HG02938 (cell line): ENCODE data around the gene SCIN.

Source experiments
- ATAC-seq: cut with Tn5 transposase; IDR thresholded peaks from one replicate; pipeline ENCODE4 v1.9.1; 2021; ENCODE audit warnings: mild to moderate bottlenecking, moderate library complexity; ENCODE audit not compliant: unreplicated experiment

SCIN gene

DNA sequence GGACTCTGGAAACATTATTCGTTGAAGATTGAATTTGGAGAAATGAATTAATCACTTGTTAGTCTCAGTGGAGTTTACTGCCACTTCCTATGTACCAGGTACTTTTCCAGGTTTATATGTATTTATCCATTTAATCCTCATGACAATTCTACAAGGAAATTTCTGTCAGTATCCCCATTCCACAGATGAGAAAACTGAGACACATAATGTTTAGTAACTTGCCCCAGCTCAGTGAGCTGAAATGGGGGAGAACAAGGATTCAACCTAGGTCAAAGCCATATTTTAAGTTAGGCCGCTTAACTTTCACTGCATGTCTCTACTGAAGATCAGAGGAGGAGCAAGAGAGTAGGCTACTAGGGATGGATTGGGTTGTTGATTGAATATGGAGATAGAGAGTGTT lies 4.6 kb upstream of the SCIN start:
- ATAC-seq = no peak

GRCh38 chr7:12567015-12567414 lies 3.5 kb upstream of the SCIN start:
- ATAC-seq = peak; percentile 94

DNA sequence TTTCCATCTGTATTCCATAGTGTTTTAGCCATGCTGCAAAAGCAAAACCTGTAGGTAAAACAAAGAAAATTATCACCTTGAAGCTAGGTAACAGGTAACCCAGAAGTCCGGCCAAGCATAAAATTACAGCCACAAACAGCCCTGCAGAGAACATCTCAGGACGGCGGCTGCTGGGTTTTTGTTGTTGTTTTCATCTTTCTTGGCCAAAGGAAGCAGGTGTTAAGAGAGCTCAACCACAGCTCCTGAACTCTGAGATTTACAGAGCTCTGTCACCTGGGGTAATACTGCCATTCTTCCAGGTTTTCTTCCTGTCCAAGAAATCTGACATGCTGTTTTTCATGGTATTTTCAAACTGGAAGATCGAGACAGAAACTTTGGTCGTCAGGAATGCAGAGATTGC lies 847 bp upstream of the SCIN start:
- peak; percentile 36 for ATAC-seq

DNA sequence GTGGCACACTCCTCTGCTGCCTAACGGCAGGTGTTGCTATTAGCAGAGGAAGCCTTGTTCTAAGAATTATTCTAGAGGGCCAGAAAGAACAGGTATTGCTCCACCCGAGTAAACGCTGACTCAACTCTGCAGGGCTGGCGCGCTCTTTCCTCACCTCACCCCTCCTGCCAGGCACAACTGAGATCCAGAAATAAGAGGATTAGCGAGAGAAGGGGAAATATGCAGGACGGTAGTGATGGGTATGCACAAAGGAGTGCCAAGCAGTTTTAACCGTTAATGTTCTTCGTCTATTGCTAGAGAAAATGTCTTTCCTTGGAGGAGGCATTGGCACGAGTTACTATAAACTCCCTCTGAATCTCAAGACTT lies 369 bp upstream of the SCIN start:
- ATAC-seq = no peak

DNA sequence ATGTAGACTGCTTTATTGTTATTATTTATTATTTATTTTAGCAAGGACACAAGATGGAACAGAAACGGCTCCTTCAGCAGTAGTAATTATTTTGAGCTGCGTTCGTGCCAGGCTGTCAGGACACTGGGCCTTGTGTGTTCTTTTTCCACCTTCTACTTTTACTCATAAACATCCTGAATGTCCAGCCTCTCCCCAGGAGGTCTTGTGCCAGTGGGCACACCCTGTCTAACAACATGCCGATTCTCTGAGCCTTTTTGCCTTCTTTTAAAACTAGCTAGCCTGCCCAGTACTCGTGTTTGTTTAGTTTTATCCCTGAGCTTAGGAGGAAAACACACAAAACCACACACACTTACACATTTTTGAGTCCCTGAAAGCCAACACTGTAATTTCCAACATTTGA lies 1.2 kb downstream of the SCIN start:
- ATAC-seq = no peak

GRCh38 chr7:12572941-12573575 lies 2.5 kb downstream of the SCIN start:
- ATAC-seq = no peak

- ATAC-seq = no peak
These were observed 3.4 kb downstream of the SCIN start for GRCh38 chr7:12573885-12574284.

DNA sequence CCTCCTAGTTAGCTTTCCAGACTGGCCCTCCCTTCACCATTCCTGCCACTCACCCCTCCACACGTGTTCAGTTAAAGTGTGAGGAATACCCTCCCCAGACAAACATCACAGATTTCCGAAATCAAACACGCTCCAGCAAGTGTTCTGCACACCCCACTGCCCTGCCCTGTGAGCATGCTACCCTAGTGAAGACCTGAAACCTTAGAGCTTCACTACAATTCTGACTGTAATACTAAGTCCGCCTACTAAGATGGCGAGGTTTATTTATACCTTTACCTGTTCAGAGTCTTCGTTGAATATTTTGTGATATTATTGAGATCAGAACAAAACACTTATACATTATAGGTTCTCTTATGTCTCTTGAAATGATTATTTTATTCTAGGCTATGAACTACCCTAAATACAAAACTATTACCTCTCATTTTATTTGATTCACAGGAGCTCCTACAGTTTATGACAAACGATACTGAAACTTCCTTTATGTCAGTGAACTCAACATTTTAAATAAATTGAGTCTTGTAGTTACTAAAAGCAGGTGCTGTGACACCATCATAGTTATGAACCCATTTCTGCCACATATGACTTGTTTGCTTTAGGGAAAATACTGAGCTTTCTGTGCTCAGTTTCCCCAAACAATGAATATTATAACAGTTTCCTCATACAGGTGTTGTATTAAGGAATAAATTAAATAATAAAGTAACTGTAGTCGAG lies 8.6 kb downstream of the SCIN start:
- ATAC-seq = no peak

- no peak for ATAC-seq
These were observed 11.4 kb downstream of the SCIN start for GRCh38 chr7:12581897-12582296.

- no peak for ATAC-seq
These were observed 11.8 kb downstream of the SCIN start for GRCh38 chr7:12582362-12582761.

GRCh38 chr7:12583176-12583575 lies 12.7 kb downstream of the SCIN start:
- no peak for ATAC-seq

DNA sequence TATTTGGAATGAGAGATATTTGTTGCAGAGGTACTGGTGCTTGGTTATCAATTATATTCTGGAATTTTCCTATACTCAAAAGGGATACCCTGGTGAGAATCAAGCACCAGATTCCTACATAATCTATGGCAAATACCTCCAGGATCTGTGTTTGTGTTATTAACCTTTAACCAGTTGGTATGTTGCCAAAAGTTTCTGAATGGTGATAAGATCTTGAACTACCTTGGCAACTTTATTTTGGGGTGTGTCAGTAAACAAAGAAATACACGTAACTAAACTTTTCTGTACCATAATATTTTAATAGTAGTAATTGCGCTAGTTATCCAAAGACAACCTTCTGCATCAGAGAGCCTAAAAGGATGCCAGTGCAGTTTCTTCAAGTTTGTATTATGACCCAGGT lies 13.4 kb downstream of the SCIN start:
- no peak for ATAC-seq

GRCh38 chr7:12584930-12585329 lies 14.4 kb downstream of the SCIN start:
- peak; percentile 100 for ATAC-seq

DNA sequence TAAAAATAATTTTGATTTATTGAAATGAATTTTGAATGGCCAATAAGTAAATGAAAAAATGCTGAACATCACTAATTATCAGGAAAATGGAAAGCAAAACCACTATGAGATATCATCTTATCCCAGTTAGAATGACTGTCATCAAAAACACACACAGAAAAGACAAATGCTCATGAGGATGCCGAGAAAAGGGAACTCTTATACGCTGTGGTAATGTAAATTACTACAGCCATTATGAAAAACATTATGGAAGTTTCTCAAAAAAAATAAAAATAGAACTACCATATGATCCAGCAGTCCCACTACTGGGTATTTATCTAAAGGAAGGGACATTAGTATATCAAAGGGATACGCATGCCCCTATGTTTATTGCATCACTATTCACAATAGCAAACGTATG lies 15.8 kb downstream of the SCIN start:
- no peak for ATAC-seq

- no peak for ATAC-seq
These were observed 17.9 kb downstream of the SCIN start for GRCh38 chr7:12588259-12588904.

DNA sequence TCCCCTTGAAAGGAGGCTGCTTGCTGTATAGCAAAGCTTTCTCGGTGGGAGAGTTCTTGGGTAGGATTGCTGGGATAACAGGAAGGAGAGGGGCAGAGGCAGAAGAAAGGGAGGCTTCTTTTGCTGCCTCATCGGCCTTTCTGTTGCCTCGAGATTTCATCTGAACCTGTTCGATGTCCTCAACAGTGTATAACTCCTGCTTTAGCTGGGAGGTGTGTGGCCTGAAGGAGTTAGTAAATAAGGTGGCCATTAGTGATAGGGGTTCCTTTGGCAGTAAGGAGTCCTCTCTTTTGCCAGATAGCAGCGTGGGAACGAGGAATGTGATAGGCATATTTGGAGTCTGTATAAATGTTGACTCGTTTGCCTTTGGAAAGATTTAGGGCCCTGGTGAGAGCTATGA lies 20.0 kb downstream of the SCIN start:
- no peak for ATAC-seq

GRCh38 chr7:12594122-12594897 lies 23.8 kb downstream of the SCIN start:
- no peak for ATAC-seq

DNA sequence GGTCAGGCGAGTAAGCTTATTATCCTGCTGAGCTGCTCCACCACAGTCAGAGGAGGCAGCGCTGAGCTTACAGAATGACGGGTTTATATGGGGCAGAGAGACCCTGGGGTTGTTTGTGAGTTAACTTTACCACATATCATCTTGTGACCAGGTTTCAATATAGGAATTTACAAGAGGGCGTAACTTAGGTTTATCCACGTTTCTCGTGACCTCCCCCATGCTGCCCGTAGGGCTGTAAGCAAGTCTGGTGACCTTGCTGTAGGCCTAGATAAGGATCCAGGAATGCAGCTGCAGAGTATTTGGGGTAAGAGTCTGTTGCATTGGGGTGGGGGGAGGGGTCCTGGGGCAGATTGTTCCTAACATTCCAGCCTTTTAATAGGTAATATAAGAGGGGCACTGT lies 24.6 kb downstream of the SCIN start:
- ATAC-seq = no peak

DNA sequence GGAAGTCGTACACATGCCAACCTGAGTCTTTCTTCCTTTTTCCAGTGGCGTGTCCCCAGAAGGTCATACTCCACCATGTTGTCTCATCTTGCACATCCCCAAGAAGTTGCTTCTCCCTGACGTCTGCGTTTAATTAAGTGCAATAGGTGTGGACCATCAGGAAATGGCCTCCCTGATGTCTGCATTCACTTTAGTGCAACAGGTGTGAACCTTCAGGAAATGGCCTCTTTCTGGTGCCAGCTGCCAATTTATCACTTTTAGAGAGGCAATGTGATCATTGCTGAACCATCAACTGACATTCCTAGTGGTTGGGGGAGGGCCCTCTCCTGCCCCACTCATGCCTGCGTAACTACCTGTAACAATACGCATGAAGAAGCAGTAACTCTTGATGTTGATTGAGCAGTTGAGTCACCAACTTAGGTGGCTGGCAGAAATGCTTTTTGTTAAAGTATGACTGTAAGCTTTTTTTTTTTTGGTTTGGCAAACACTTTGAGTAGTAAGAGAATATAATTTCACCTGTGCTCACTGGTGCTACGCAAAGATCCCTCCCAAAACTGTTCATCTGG lies 25.8 kb downstream of the SCIN start:
- no peak for ATAC-seq

DNA sequence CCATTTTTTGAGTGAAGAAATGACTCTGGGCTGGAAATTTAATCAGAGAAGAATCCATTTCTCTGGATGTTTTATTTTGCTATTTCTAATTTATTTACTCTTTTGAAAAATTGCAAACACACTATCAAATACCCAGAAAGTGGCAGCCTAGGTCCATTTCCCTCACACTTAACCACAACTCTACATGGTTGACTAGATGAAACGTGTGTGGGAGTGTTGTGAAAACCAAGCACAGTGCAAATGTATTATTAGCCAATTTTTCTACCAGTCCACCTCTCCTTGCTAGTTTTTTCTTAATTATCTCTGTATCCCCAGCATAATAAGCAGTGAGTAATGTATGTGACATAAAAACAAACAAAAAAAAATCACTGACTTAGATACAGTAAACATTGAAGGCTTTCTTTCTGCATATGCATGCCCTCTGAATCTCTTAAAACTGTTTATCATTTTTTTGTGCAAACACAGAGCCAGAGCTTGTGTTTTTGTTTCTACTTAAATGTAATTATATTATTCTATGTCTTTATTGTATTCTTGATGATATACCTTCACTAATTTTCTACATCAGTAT lies 30.9 kb downstream of the SCIN start:
- ATAC-seq = peak; percentile 94

- ATAC-seq = no peak
These were observed 36.6 kb downstream of the SCIN start for GRCh38 chr7:12607134-12607533.
